Activated T-helper 17 cell treated with anti-CD3 and anti-CD28 coated beads, Interleukin-2, amount 50 U/mL, for 72 hours (primary cell): Measurements from ENCODE around the gene IL1R2. TPM values are rescaled to one million over a fixed set of nuclear protein-coding genes. Genes with fewer than 3 reads are reported as not detected.

Experiments used
- ATAC-seq: fragments of 150-1000 bp; cut with Tn5 transposase; replicated peaks from 2 replicates; pipeline ENCODE4 v1.10.0; 2021; ENCODE audit warnings: mild to moderate bottlenecking, moderate library complexity
- H3K27ac Mint-ChIP-seq: one replicate; pipeline ENCODE4 v1.8.0; 2022; ENCODE audit warnings: mixed read lengths
- H3K27me3 Mint-ChIP-seq: one replicate; pipeline ENCODE4 v1.8.0; 2022; ENCODE audit warnings: mixed read lengths
- H3K36me3 Mint-ChIP-seq: one replicate; pipeline ENCODE4 v1.8.0; 2022; ENCODE audit warnings: low read depth, mild to moderate bottlenecking, mixed read lengths
- H3K4me1 Mint-ChIP-seq: one replicate; pipeline ENCODE4 v1.8.0; 2022; ENCODE audit warnings: mixed read lengths
- H3K4me3 Mint-ChIP-seq: one replicate; pipeline ENCODE4 v1.8.0; 2022; ENCODE audit warnings: mild to moderate bottlenecking, mixed read lengths
- H3K9me3 Mint-ChIP-seq: one replicate; pipeline ENCODE4 v1.8.0; 2022; ENCODE audit warnings: mixed read lengths
- total RNA-seq, 2 donors: library from RNA; stranded (reverse); gene quantifications; one replicate each; pipeline ENCODE4 v1.2.3, GENCODE V29; 2022

Gene IL1R2
- total RNA-seq, 2 donors from 2014 or later = 55.8 to 97.6 TPM

- no peak for ATAC-seq
- no peak overlapping the region for H3K27ac Mint-ChIP-seq
- H3K4me3 Mint-ChIP-seq = no peak overlapping the region
- peaks cover under 1% of the 10 kb centered on the region for H3K4me1 Mint-ChIP-seq
- no peaks in the 10 kb centered on the region for H3K36me3 Mint-ChIP-seq
- H3K27me3 Mint-ChIP-seq = no peaks in the 10 kb centered on the region
- peaks cover under 1% of the 10 kb centered on the region for H3K9me3 Mint-ChIP-seq
Observed at GRCh38 chr2:101963198-101963597, 28.6 kb upstream of the IL1R2 start.

GRCh38 chr2:101967826-101968513 is 23.8 kb upstream of the IL1R2 start:
- no peak for ATAC-seq
- H3K4me3 Mint-ChIP-seq = no peak overlapping the region
- H3K9me3 Mint-ChIP-seq = peaks cover 17% of the 10 kb centered on the region
- H3K27ac Mint-ChIP-seq = no peak overlapping the region
- no peaks in the 10 kb centered on the region for H3K27me3 Mint-ChIP-seq
- H3K4me1 Mint-ChIP-seq = no peaks in the 10 kb centered on the region
- H3K36me3 Mint-ChIP-seq = no peaks in the 10 kb centered on the region

GRCh38 chr2:101969723-101970122 is 22.0 kb upstream of the IL1R2 start:
- ATAC-seq = no peak
- H3K4me1 Mint-ChIP-seq = no peaks in the 10 kb centered on the region
- peaks cover 17% of the 10 kb centered on the region for H3K9me3 Mint-ChIP-seq
- H3K36me3 Mint-ChIP-seq = no peaks in the 10 kb centered on the region
- no peak overlapping the region for H3K27ac Mint-ChIP-seq
- no peaks in the 10 kb centered on the region for H3K27me3 Mint-ChIP-seq
- H3K4me3 Mint-ChIP-seq = no peak overlapping the region

GRCh38 chr2:101970901-101971300 is 20.9 kb upstream of the IL1R2 start:
- no peak for ATAC-seq

GRCh38 chr2:101971836-101972235 is 19.9 kb upstream of the IL1R2 start:
- no peaks in the 10 kb centered on the region for H3K36me3 Mint-ChIP-seq

More at GRCh38 chr2:101970901-101971300, 20.9 kb upstream of the IL1R2 start:
- no peak overlapping the region for H3K4me3 Mint-ChIP-seq
- H3K27ac Mint-ChIP-seq = no peak overlapping the region
- no peaks in the 10 kb centered on the region for H3K27me3 Mint-ChIP-seq
- H3K4me1 Mint-ChIP-seq = no peaks in the 10 kb centered on the region
- H3K9me3 Mint-ChIP-seq = peaks cover 17% of the 10 kb centered on the region
- H3K36me3 Mint-ChIP-seq = no peaks in the 10 kb centered on the region

GRCh38 chr2:101972621-101973434 is 18.9 kb upstream of the IL1R2 start:
- peak; percentile 70 for ATAC-seq
- Mint-ChIP-seq H3K4me3 (peak overlapping the region; percentile 3), H3K27me3 (no peaks in the 10 kb centered on the region), H3K4me1 (no peaks in the 10 kb centered on the region), H3K9me3 (peaks cover 17% of the 10 kb centered on the region), H3K36me3 (no peaks in the 10 kb centered on the region), H3K27ac (no peak overlapping the region)

More at GRCh38 chr2:101971836-101972235, 19.9 kb upstream of the IL1R2 start:
- Mint-ChIP-seq H3K9me3 (peaks cover 17% of the 10 kb centered on the region), H3K27ac (no peak overlapping the region), H3K27me3 (no peaks in the 10 kb centered on the region), H3K4me1 (no peaks in the 10 kb centered on the region), H3K4me3 (no peak overlapping the region)
- no peak for ATAC-seq

- Mint-ChIP-seq H3K27ac (no peak overlapping the region), H3K4me1 (no peaks in the 10 kb centered on the region), H3K4me3 (no peak overlapping the region), H3K36me3 (no peaks in the 10 kb centered on the region), H3K27me3 (no peaks in the 10 kb centered on the region), H3K9me3 (peaks cover 17% of the 10 kb centered on the region)
- ATAC-seq = no peak
Observed at GRCh38 chr2:101974663-101975062, 17.1 kb upstream of the IL1R2 start.

- Mint-ChIP-seq H3K36me3 (no peaks in the 10 kb centered on the region), H3K4me3 (no peak overlapping the region), H3K9me3 (peaks cover 15% of the 10 kb centered on the region), H3K4me1 (no peaks in the 10 kb centered on the region), H3K27me3 (no peaks in the 10 kb centered on the region), H3K27ac (no peak overlapping the region)
- ATAC-seq = no peak
Observed at GRCh38 chr2:101975171-101975870, 16.4 kb upstream of the IL1R2 start.

- no peak overlapping the region for H3K27ac Mint-ChIP-seq
- no peaks in the 10 kb centered on the region for H3K36me3 Mint-ChIP-seq
- no peaks in the 10 kb centered on the region for H3K4me1 Mint-ChIP-seq
- ATAC-seq = no peak
- peaks cover 4% of the 10 kb centered on the region for H3K9me3 Mint-ChIP-seq
- no peak overlapping the region for H3K4me3 Mint-ChIP-seq
- no peaks in the 10 kb centered on the region for H3K27me3 Mint-ChIP-seq
Observed at GRCh38 chr2:101976891-101977290, 14.9 kb upstream of the IL1R2 start.

- Mint-ChIP-seq H3K36me3 (no peaks in the 10 kb centered on the region), H3K4me3 (no peak overlapping the region), H3K4me1 (no peaks in the 10 kb centered on the region), H3K27me3 (no peaks in the 10 kb centered on the region), H3K27ac (no peak overlapping the region), H3K9me3 (no peaks in the 10 kb centered on the region)
- ATAC-seq = no peak
Observed at GRCh38 chr2:101980368-101980767, 11.4 kb upstream of the IL1R2 start.

- no peak overlapping the region for H3K27ac Mint-ChIP-seq
- no peaks in the 10 kb centered on the region for H3K9me3 Mint-ChIP-seq
- H3K4me3 Mint-ChIP-seq = no peak overlapping the region
Observed at GRCh38 chr2:101981066-101981465, 10.7 kb upstream of the IL1R2 start.

GRCh38 chr2:101981504-101981903 is 10.3 kb upstream of the IL1R2 start:
- Mint-ChIP-seq H3K36me3 (no peaks in the 10 kb centered on the region), H3K27ac (no peak overlapping the region), H3K27me3 (no peaks in the 10 kb centered on the region), H3K4me3 (no peak overlapping the region), H3K4me1 (no peaks in the 10 kb centered on the region), H3K9me3 (no peaks in the 10 kb centered on the region)
- ATAC-seq = no peak

More at GRCh38 chr2:101981066-101981465, 10.7 kb upstream of the IL1R2 start:
- Mint-ChIP-seq H3K27me3 (no peaks in the 10 kb centered on the region), H3K36me3 (no peaks in the 10 kb centered on the region), H3K4me1 (no peaks in the 10 kb centered on the region)
- no peak for ATAC-seq

GRCh38 chr2:101982495-101983029 is 9.2 kb upstream of the IL1R2 start:
- H3K27ac Mint-ChIP-seq = no peak overlapping the region
- H3K9me3 Mint-ChIP-seq = no peaks in the 10 kb centered on the region
- no peak overlapping the region for H3K4me3 Mint-ChIP-seq
- no peaks in the 10 kb centered on the region for H3K4me1 Mint-ChIP-seq
- no peaks in the 10 kb centered on the region for H3K36me3 Mint-ChIP-seq
- H3K27me3 Mint-ChIP-seq = no peaks in the 10 kb centered on the region
- ATAC-seq = no peak

- no peaks in the 10 kb centered on the region for H3K36me3 Mint-ChIP-seq
- ATAC-seq = no peak
- no peaks in the 10 kb centered on the region for H3K27me3 Mint-ChIP-seq
- no peaks in the 10 kb centered on the region for H3K9me3 Mint-ChIP-seq
- H3K27ac Mint-ChIP-seq = no peak overlapping the region
- no peak overlapping the region for H3K4me3 Mint-ChIP-seq
- no peaks in the 10 kb centered on the region for H3K4me1 Mint-ChIP-seq
Observed at GRCh38 chr2:101983486-101983885, 8.3 kb upstream of the IL1R2 start.
